GM12892 (cell line): Measurements from ENCODE around the gene MND1.

Experiments
- POLR2A ChIP-seq: IDR thresholded peaks from 2 replicates; pipeline ENCODE4 v1.6.1; 2011; ENCODE audit warnings: low read depth, low read length, control low read depth
- POLR2AphosphoS5 ChIP-seq: IDR thresholded peaks from 2 replicates; pipeline ENCODE4 v1.6.1; 2011; ENCODE audit warnings: low read depth, low read length, control low read depth

DNA sequence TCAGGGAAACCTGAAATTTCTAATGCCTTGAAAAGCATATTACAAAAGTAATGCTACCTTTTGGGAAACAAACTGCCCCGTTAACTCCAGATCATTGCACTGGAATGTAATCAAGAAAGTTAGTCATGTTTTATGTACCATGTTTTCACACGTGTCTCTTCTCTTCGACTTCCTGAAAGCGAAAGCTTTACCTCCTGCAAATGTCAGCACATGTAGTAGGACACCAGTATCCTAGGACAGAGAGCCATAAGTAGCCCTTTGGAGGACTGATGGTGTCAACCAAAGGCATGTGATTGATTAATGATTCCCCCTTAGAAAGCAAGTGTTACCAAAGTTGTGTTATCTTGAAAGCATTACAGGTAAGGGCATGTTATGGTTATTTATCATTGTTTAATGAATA, 8.8 kb upstream of the MND1 start:
- no peak for TF ChIP-seq POLR2A
- no peak for TF ChIP-seq POLR2AphosphoS5
